HCT116 (cell line): Measurements from ENCODE around the gene ELAVL2. TPM values are rescaled to one million over a fixed set of nuclear protein-coding genes. Genes with fewer than 3 reads are reported as not detected.

ENCODE experiments used
- ATAC-seq: fragments of 200-7000 bp; cut with Tn5 transposase; 2 replicates; pipeline ENCODE4 v1.9.1; 2020; ENCODE audit warnings: mild to moderate bottlenecking, moderate library complexity
- BruUV-seq: library from RNA; stranded (reverse); fragments of 400-500 nt; replicated peaks from 2 replicates; lab custom pipeline; 2021; lab: Mats Ljungman, UMichigan
- CTCF ChIA-PET: fragments of 300-600 bp; sonication (Branson Sonifier 250); formaldehyde crosslinking; loops from one replicate; lab custom pipeline; 2021; ENCODE audit warnings: antibody characterized with exemption; lab: Charles Lee
- POLR2A ChIA-PET: fragments of 300-600, 350-600 bp; sonication (Branson Sonifier 250); formaldehyde crosslinking; loops from one replicate; lab custom pipeline; 2021; ENCODE audit warnings: antibody characterized with exemption; lab: Charles Lee
- RAD21 ChIA-PET, 2 experiments: fragments of 300-600 bp; sonication (Branson Sonifier 250); formaldehyde crosslinking; loops; one replicate each; lab custom pipeline; 2023; ENCODE audit warnings: low total read pairs in 2 of 2; ENCODE audit not compliant: uncharacterized antibody in 2 of 2, unreplicated experiment in 2 of 2, low non-redundant PET in 1 of 2; lab: Charles Lee
- DNase-seq: peaks from one replicate; pipeline ENCODE4 v3.0.0-alpha.2; 2010; ENCODE audit warnings: low read depth, low spot score
- H2AFZ ChIP-seq: fragments of 200-600 bp; shearing (Covaris generic), sonication (generic); 2 replicates; pipeline ENCODE4 v1.6.1; 2017; ENCODE audit warnings: low read depth, mixed run types, mixed read lengths, antibody characterized with exemption, low read length; ENCODE audit not compliant: poor library complexity, severe bottlenecking
- H3K27ac ChIP-seq: 2 replicates; pipeline ENCODE4 v1.5.1; 2012; ENCODE audit warnings: low read depth, low read length
- H3K27me3 ChIP-seq: fragments of 200-600 bp; sonication (generic); 2 replicates; pipeline ENCODE4 v1.6.1; 2016; ENCODE audit warnings: mixed run types, low read length, mixed read lengths; ENCODE audit not compliant: insufficient read depth
- H3K36me3 ChIP-seq, 2 experiments: fragments of 200-500 bp in 1 of 2; fragments of 200-600 bp in 1 of 2; sonication (Bioruptor generic) in 1 of 2; sonication (generic) in 1 of 2; 2 replicates each; pipeline versions ENCODE4 v1.5.1 to v1.6.1; 2014 to 2016; ENCODE audit warnings: low read length in 2 of 2, inconsistent platforms in 1 of 2, mixed read lengths in 1 of 2, mixed run types in 1 of 2; ENCODE audit not compliant: insufficient read depth in 2 of 2, control insufficient read depth in 1 of 2
- H3K4me1 ChIP-seq, 2 experiments: fragments of 200-600 bp in 1 of 2; sonication (generic) in 1 of 2; 2 replicates each; pipeline versions ENCODE4 v1.5.1 to v1.6.1; 2012 to 2017; ENCODE audit warnings: low read length in 2 of 2, inconsistent platforms in 1 of 2, mild to moderate bottlenecking in 1 of 2, mixed read lengths in 1 of 2, mixed run types in 1 of 2, moderate library complexity in 1 of 2; ENCODE audit not compliant: insufficient read depth in 2 of 2, control insufficient read depth in 1 of 2
- H3K4me2 ChIP-seq: fragments of 200-600 bp; sonication (generic); 2 replicates; pipeline ENCODE4 v1.6.1; 2017; ENCODE audit warnings: mixed run types, low read length, mixed read lengths
- H3K4me3 ChIP-seq, 2 experiments: fragments of 200-600 bp in 1 of 2; sonication (generic) in 1 of 2; replicated peaks in 1 of 2; 2 replicates each; pipeline ENCODE4 v1.5.1; 2011 to 2016; ENCODE audit warnings: low read length in 2 of 2, control low read depth in 1 of 2, low read depth in 1 of 2, mild to moderate bottlenecking in 1 of 2, mixed read lengths in 1 of 2, mixed run types in 1 of 2
- H3K79me2 ChIP-seq: fragments of 200-600 bp; sonication (generic); 2 replicates; pipeline ENCODE4 v1.6.1; 2017; ENCODE audit warnings: mild to moderate bottlenecking, mixed run types, low read length, moderate library complexity, mixed read lengths; ENCODE audit not compliant: insufficient read depth
- H3K9ac ChIP-seq: fragments of 200-600 bp; sonication (generic); 2 replicates; pipeline ENCODE4 v1.6.1; 2016; ENCODE audit warnings: low read length, mixed read lengths
- H3K9me2 ChIP-seq: fragments of 200-600 bp; sonication (generic), shearing (Covaris generic); 2 replicates; pipeline ENCODE4 v1.6.1; 2017; ENCODE audit warnings: mixed run types, mild to moderate bottlenecking, moderate library complexity; ENCODE audit not compliant: insufficient read depth
- H3K9me3 ChIP-seq, 2 experiments: fragments of 200-500 bp in 1 of 2; fragments of 200-600 bp in 1 of 2; sonication (Bioruptor generic) in 1 of 2; sonication (generic) in 1 of 2; 2 replicates each; pipeline ENCODE4 v1.6.1; 2014 to 2017; ENCODE audit warnings: low read length in 2 of 2, mixed read lengths in 2 of 2, inconsistent platforms in 1 of 2, low read depth in 1 of 2, mild to moderate bottlenecking in 1 of 2, mixed run types in 1 of 2, moderate library complexity in 1 of 2; ENCODE audit not compliant: control insufficient read depth in 1 of 2, insufficient read depth in 1 of 2
- H4K20me1 ChIP-seq: fragments of 200-600 bp; sonication (generic), shearing (Covaris generic); 2 replicates; pipeline ENCODE4 v1.6.1; 2017; ENCODE audit warnings: mixed run types, mild to moderate bottlenecking, moderate library complexity; ENCODE audit not compliant: insufficient read depth
- ATF3 ChIP-seq: IDR thresholded peaks from 2 replicates; pipeline ENCODE4 v1.6.1; 2012
- CTCF ChIP-seq, 3 experiments: fragments of 200-600 bp in 1 of 3; sonication (generic) in 1 of 3; IDR thresholded peaks in 2 of 3; conservative IDR thresholded peaks in 1 of 3; 2 replicates each; pipeline ENCODE4 v1.5.1; 2012 to 2017; ENCODE audit warnings: low read depth in 2 of 3, low read length in 2 of 3, antibody characterized with exemption in 1 of 3, borderline replicate concordance in 1 of 3, control low read depth in 1 of 3, mild to moderate bottlenecking in 1 of 3, mixed read lengths in 1 of 3, mixed run types in 1 of 3, moderate library complexity in 1 of 3; ENCODE audit not compliant: insufficient read depth in 1 of 3
- EGR1 ChIP-seq: IDR thresholded peaks from 2 replicates; pipeline ENCODE4 v1.6.1; 2012; ENCODE audit warnings: low read depth
- ELF1 ChIP-seq: IDR thresholded peaks from 2 replicates; pipeline ENCODE4 v1.6.1; 2012; ENCODE audit warnings: low read depth, borderline replicate concordance
- EZH2 ChIP-seq: fragments of 200-600 bp; sonication (generic); IDR thresholded peaks from 2 replicates; pipeline ENCODE4 v1.6.1; 2017; ENCODE audit warnings: antibody characterized with exemption, mixed run types
- FOSL1 ChIP-seq: IDR thresholded peaks from 2 replicates; pipeline ENCODE4 v1.6.1; 2012; ENCODE audit warnings: low read depth
- JUND ChIP-seq: IDR thresholded peaks from 2 replicates; pipeline ENCODE4 v1.6.1; 2012
- POLR2AphosphoS5 ChIP-seq: IDR thresholded peaks from 2 replicates; pipeline ENCODE4 v1.6.1; 2011; ENCODE audit warnings: mild to moderate bottlenecking, low read depth, low read length, moderate library complexity
- SRF ChIP-seq: IDR thresholded peaks from 2 replicates; pipeline ENCODE4 v1.6.1; 2012; ENCODE audit warnings: low read depth
- TCF7L2 ChIP-seq: IDR thresholded peaks from 2 replicates; pipeline ENCODE4 v1.7.0; 2011; ENCODE audit warnings: borderline replicate concordance, inconsistent platforms; ENCODE audit not compliant: insufficient read depth, insufficient read length; ENCODE audit errors: extremely low read depth
- ZBTB33 ChIP-seq: IDR thresholded peaks from 2 replicates; pipeline ENCODE4 v1.6.1; 2011; ENCODE audit warnings: mild to moderate bottlenecking, low read length, moderate library complexity; ENCODE audit not compliant: insufficient replicate concordance; ENCODE audit errors: extremely low read depth
- ZFX ChIP-seq: fragments of 450-650 bp; IDR thresholded peaks from 2 replicates; pipeline ENCODE4 v1.6.1; 2017
- ZNF274 ChIP-seq: fragments of 200-500 bp; sonication (Bioruptor generic); IDR thresholded peaks from 2 replicates; pipeline ENCODE4 v1.6.1; 2014; ENCODE audit warnings: mild to moderate bottlenecking, low read depth, low read length, inconsistent platforms
- intact Hi-C: fragments of 100-400 bp; cut with micrococcal nuclease; formaldehyde crosslinking; loops from 2 replicates; pipeline ENCODE4 v1.10.0; 2022
- total RNA-seq: library from RNA; stranded (reverse); gene quantifications from one replicate; pipeline ENCODE4 v1.2.1, GENCODE V29; 2021; ENCODE audit not compliant: unreplicated experiment

Gene ELAVL2
- total RNA-seq, 1 experiment from 2014 or later, result not detected

- H3K36me3 ChIP-seq, result no peaks in the 10 kb centered on the region
- no peak for ATAC-seq
- peaks cover 18 to 26% of the 10 kb centered on the region in 2 experiments; a peak in 2 of 4 replicates for H3K9me3 ChIP-seq
- H3K27me3 ChIP-seq, result no peaks in the 10 kb centered on the region
- intact Hi-C loops, result no loop called here
- no peaks in the 10 kb centered on the region for H3K4me1 ChIP-seq
- no peaks in the 10 kb centered on the region for H3K79me2 ChIP-seq
- no peak for TF ChIP-seq FOSL1
- TF ChIP-seq JUND, result no peak
- TF ChIP-seq CTCF (IDR thresholded peaks at IDR 0.05 in 2 of 3, conservative IDR thresholded peaks at IDR 0.05 in 1 of 3; ENCODE audit: borderline replicate concordance in 1 of 3, insufficient read depth in 1 of 3, low read depth in 2 of 3, low read length in 2 of 3), result no peak
- TF ChIP-seq TCF7L2, result no peak
- no peak for TF ChIP-seq EZH2
- TF ChIP-seq POLR2AphosphoS5, result no peak
- TF ChIP-seq ZFX, result no peak
- no peak overlapping the region for H3K4me2 ChIP-seq
- H3K9ac ChIP-seq, result no peak overlapping the region
- no peaks in the 10 kb centered on the region for H4K20me1 ChIP-seq
- ChIA-PET POLR2A (no interaction called here), CTCF (no interaction called here), RAD21 (no interaction called here)
- H3K9me2 ChIP-seq, result no peaks in the 10 kb centered on the region
- no peak for DNase-seq
- BruUV-seq, result no TSS peak
- H2AFZ ChIP-seq, result no peak overlapping the region
- no peak overlapping the region for H3K27ac ChIP-seq
- H3K4me3 ChIP-seq, result no peak overlapping the region
These were observed 11.8 kb downstream of the ELAVL2 start for GRCh38 chr9:23814243-23814642.

DNA sequence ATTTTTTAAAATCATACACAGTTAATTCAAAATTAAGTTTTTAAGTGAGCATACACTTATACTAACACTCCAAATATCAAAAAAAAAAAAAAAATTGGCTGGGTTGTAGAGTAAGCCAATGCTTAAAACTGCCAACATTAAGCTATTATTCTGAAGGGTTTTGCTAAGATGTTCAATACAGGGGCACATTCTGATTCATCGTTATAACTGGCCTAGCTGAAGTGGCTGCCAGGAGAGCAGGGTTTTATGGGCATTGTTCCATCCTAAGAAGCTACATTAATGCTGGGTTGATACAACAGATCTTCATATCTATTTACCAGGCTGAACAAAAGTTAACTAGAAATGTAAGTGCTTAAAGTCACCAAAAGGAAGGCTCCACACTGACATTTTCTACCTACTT, 13.4 kb downstream of the ELAVL2 start:
- H2AFZ ChIP-seq, result no peak overlapping the region
- intact Hi-C loops, result no loop called here
- no TSS peak for BruUV-seq
- H3K4me1 ChIP-seq, result no peaks in the 10 kb centered on the region
- CTCF ChIA-PET, result no interaction called here
- no peaks in the 10 kb centered on the region for H4K20me1 ChIP-seq
- no peaks in the 10 kb centered on the region for H3K79me2 ChIP-seq
- ATAC-seq (no peak), DNase-seq (no peak)
- H3K9me2 ChIP-seq, result no peaks in the 10 kb centered on the region
- no peak overlapping the region for H3K4me3 ChIP-seq
- RAD21 ChIA-PET, result no interaction called here
- no peak overlapping the region for H3K4me2 ChIP-seq
- no peaks in the 10 kb centered on the region for H3K36me3 ChIP-seq
- H3K9me3 ChIP-seq, result peaks cover 18 to 30% of the 10 kb centered on the region in 2 experiments; a peak in 2 of 4 replicates
- H3K9ac ChIP-seq, result no peak overlapping the region
- POLR2A ChIA-PET, result no interaction called here
- no peak overlapping the region for H3K27ac ChIP-seq
- no peaks in the 10 kb centered on the region for H3K27me3 ChIP-seq
- TF ChIP-seq TCF7L2 (no peak), SRF (no peak), ZBTB33 (no peak), EZH2 (no peak), ELF1 (no peak), EGR1 (no peak), ATF3 (no peak), ZNF274 (no peak)
